GM21529 (cell line): ENCODE data around the gene GJD4.

Source experiments
- ATAC-seq: cut with Tn5 transposase; IDR thresholded peaks from one replicate; pipeline ENCODE4 v1.9.1; 2021; ENCODE audit not compliant: unreplicated experiment

Gene GJD4

DNA sequence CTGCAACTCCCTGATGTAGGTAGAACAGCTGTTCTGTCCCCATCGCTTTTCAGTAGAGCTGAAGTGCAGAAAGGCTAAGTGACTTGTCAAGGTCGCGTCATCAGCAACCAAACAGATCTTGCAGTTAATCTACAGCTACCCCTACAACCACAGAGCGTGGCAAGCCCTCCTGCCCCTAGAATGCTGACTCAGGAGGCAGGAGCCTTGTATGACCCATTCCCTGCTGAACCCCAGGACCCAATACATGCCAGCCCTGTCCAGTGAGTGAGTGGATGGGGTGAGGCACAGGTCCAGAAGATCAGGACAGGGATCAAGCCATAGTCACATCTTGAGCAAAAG is 26.6 kb upstream of the GJD4 start:
- ATAC-seq, result no peak

DNA sequence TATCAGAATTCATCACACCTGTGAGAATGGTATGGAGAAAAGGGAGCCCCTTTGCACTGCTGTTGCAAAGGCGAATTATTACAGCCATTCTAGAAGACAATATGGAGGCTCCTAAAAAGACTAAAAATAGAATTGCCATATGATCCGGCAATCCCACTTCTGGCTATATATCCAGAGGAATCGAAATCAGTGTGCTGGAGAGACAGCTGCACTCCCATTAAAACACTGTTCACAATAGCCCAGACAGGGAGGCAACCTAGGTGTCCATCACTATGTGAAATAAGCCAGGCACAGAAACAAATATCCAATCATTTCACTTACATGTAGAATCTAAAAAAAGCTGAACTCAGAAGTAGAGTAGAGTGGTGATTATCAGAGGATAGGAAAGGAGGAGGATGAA is 26.0 kb upstream of the GJD4 start:
- no peak for ATAC-seq

DNA sequence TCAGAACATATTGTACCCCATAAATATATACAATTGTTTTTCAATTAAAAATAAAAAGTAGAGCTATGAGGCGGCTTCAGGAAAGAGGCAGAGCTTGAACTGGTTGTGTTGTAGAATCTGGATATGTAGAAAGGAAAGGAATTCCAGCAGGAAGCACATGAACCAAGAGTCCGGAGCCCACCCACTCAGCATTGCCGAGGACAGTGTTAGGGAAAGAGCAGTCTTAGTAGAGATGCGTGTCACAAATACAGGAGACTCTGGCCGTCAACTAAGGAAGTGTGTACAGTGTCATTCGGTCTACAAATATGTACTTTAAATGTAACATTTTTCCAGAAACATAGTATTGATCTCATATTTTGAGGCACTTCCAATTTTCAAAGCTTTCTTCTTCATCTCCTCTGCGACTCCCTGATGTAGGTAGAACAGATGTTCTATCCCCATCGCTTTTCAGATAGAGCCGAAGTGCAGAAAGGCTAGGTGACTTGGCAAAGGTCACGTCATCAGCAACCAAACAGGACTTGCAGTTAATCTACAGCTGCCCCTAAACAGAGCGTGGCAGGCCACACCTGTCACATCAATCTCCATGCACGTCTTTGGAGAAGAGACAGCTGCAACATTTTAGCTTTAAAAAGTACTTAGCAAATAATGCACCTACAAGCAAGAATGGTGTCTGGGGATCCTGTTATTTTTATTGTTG is 25.3 kb upstream of the GJD4 start:
- no peak for ATAC-seq

DNA sequence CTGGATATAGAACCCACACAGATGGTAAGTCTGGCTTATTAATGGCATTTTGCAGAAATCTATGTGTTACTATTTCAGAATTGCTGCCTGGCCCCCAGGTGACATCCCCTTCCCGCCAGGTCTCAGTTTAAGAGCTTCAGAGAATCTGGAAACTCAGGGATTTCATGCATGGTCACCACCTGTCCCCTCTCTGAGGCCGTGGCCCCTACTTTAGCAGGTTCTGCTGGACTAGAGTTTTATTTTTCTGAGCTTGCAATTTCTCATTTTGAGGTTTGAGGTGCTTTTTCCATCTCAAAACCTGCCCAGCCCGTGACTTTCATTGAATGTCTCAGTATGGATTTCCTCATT is 24.7 kb upstream of the GJD4 start:
- no peak for ATAC-seq

DNA sequence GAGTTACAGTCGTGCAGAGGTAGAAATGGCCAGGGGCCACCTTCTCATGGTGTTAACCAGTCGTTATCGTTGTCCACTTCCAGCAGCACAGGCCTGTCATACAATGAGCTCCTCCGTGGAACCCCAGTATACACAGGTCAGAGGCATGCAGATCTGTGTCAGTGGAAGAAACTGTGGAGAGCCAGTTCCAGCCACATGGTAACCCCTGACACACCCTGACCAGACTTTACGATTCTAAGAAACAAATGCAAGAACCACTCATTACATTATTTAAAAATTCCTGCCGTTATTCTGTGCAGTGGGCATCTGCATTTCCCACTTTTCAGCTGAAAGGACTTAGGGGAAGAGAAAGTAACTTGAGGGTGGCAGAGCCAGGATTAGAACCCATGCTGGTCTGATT is 23.5 kb upstream of the GJD4 start:
- no peak for ATAC-seq

DNA sequence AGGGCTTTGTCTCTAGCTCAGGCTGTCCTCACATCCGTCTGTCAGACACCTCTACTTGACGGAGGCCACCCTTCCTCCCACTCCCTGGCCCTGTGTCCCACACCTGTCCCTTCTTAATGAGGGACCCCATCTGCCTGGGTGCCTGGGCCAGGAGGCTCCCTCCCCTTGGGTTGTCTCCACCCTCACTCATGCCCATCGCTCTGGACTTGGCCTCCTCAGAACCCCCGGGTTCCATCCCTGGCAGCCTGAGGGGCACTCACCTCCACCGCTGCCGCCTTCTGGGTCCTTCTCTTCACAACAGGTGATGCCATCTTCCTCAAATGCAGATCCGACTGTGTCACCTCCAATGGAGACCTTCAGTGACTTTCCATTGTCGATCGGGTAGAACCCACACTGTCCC is 20.2 kb upstream of the GJD4 start:
- ATAC-seq, result no peak

DNA sequence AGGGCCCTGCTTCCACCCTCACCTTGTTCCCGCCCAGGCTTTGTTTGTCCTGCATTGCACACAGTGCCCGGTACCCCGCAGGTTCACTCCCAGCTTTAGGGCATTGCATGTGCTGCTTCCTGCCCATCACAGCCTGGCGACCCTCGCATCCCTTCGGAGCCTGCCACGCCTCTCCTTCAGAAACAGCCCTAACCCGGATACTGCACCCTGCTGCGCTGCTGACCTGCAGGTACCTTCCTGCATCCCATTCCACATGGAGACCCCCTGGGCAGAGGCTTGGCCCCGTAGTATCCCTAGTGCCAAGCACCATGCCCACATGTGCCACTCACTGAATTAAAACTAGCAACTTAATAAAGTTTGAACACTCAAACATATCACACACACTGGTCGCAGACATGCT is 19.8 kb upstream of the GJD4 start:
- ATAC-seq, result no peak

DNA sequence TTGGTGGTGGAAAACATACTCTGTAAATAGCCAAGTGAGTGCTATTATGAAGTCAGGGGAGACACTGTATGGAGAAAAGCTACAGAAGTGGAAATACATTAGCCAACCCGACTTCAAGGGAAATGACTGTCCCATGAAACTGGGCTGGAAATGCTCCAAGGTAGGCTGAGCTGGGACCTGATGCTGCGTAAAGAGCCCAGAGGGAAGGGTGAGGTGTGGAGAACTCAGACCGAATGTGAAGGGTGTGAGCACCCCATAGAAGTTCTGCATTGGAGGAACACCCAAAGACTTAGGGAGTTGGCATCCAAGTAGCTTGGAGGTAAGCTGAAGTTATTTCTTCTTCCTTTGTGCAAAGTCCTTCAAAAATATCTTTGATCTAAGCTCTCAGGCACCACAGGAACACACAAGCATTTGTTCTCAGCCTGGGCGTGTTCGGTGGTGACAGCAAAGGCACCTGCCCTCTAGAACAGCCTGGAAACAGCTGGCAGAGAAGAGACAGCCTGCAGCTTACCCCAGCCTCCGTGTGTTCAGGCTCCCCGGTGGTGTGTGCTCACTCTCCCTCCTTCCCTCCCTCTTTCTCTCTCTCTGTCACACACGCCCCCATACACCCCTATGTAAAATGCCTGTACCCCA is 19.1 kb upstream of the GJD4 start:
- ATAC-seq, result no peak

DNA sequence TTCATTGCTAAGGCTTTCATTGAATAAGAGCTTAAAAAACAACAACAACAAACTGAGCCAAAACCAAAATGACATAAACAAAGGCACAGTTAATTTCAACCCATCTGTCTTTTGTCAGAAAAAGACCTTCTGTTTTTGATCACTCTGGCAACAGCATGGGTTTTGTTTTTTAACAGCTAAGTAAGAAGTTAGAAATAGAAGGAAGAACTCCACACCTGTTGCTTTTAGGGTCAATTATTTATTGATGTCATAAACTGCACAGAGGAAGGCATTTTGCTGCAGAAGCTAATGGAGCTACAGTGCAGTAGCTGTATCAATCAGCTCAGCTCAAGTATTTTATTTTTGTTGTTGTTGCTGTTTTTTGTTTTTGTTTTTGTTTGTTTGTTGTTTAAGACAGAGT is 16.3 kb upstream of the GJD4 start:
- no peak for ATAC-seq

DNA sequence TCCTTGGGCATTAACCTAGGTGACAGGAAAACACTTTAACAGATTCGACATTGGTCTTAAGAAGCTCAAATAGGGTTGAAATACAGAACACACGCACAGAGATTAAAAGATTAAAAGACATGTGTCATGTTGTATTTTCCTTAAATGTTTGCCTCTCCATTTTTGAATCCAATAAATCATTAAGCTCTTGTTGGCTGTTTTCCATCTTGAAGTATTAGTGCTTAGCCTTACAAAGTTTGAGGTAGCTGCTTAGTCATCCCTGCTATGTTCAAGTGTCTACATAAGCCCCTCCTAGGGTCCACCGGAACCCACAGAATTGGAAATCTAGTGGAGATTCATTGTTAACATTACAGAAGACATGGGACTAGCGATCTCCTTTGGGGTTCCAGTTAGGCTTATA is 12.7 kb upstream of the GJD4 start:
- no peak for ATAC-seq

DNA sequence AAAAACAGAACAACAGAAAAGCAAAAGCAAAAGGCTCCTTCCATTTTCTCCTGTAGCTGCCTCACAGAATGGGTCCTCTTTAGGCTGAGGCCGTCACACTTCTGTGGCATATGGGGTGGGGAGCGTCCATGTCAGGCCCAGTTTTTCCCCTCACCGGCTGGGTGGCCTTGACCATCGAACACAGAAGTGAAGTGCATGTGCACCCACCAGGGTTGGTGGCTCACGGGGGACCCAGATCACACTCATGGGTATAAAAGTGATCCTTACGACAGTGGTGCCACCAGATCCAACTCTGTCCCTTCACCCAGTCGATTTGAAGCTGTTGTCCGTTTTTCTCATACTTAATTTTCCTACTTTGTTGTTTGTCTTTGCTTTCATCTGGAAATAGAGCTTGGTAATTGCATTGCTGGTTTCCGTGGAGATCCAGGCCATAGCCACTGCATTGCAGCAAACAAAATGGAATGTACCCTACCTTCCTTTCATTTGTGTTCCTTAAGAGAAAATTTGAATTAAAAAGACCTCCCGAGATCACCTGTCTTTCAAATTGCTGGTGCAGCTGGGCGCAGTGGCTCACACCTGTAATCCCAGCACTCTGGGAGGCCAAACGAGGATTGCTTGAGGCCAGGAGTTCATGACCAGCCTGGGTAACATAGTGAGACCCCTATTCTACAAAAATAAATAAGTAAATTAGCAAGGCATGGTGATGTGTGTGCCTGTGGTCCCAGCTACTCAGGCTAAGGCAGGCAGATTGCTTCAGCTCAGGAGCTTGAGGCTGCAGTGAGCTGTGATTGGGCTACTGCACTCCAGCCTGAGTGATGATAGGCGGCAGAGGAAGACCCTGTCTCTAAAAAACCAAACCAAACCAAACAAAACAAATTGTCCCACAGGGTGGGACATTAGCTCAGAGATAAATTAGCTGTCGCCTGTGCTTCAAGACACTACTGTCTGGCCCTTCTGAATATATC is 10.7 kb upstream of the GJD4 start:
- ATAC-seq, result no peak

DNA sequence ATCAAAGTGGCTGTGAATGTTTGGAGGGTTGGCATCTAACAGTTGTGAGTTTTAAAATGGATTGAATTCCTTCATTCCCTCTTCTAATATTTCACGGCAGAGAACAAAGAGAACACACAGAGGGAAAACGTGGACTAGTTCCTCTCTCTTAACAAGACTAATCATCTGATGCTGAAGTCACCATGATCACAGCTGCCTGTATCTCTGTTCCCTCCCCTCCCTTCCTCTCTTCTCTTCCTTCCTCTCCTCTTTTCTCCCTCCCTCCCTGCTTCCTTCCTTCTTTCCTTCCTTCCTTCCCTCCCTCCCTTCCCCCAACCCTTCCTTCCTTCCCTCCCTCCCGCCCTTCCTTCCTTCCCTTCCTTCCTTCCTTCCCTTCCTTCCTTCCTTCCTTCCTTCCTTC is 10.0 kb upstream of the GJD4 start:
- no peak for ATAC-seq

DNA sequence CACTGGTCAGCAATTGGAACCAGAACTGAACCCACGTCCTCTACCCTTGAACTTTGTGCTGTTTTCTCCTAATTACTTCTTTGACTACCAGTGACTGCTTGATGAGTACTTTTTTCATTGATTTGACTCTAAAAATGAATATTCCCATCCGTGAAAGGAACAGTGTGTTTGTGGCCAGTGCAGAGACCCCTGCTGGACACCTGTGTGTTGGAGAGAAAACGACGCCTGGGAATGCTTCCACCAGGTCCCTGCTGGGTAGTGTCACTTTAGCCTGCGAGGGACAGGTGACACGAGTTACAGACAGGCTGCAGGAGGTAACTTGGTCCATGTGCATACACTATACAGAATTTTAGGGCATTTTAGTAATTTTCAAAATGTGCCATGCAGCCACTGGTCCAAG is 6.8 kb upstream of the GJD4 start:
- ATAC-seq, result no peak

DNA sequence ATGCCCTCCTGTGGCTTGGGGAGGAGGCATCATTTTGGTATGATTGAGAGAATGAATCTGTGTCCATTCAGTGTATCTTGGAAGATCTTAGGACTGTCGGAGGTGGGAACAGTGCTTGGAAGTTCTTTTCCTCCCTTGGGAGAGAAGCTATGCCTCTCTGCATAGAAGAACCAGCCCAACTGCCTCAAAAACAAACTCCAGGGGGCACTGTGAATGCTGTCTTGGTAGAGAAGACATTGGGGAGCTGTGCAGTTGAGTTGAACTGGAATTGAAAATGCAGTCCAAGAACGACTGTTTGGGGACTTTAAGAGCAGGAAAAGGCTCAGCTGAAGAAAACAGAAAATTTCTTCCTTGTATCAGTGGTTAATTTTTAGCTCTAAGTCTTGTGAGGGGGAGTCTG is 4.9 kb upstream of the GJD4 start:
- ATAC-seq, result no peak

DNA sequence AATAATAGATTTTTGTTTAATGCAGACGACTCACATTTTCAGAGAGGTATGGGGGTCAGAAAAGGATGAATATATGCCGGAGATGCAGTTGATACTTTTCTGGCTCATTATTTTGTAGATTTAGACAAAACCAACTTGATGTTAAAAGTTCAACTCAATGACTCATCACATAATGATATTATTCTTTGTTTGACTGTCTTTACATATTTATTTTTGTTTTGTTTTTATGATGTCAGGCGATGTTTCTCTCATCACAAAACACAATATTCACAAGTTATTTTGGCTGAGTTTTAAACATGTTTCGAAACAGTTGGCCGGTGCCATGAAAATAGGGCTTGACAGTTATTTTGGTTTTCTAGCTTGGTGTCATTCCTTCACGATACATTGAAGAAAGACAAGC is 1.3 kb downstream of the GJD4 start:
- ATAC-seq, result no peak

DNA sequence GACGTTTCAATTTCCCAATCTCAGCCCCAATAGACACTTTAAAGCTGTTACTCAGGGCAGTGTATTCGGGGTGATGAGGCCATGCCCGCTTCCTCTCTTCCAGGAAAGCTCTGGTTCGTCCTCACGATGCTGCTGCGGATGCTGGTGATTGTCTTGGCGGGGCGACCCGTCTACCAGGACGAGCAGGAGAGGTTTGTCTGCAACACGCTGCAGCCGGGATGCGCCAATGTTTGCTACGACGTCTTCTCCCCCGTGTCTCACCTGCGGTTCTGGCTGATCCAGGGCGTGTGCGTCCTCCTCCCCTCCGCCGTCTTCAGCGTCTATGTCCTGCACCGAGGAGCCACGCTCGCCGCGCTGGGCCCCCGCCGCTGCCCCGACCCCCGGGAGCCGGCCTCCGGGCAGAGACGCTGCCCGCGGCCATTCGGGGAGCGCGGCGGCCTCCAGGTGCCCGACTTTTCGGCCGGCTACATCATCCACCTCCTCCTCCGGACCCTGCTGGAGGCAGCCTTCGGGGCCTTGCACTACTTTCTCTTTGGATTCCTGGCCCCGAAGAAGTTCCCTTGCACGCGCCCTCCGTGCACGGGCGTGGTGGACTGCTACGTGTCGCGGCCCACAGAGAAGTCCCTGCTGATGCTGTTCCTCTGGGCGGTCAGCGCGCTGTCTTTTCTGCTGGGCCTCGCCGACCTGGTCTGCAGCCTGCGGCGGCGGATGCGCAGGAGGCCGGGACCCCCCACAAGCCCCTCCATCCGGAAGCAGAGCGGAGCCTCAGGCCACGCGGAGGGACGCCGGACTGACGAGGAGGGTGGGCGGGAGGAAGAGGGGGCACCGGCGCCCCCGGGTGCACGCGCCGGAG is 2.6 kb downstream of the GJD4 start:
- no peak for ATAC-seq

DNA sequence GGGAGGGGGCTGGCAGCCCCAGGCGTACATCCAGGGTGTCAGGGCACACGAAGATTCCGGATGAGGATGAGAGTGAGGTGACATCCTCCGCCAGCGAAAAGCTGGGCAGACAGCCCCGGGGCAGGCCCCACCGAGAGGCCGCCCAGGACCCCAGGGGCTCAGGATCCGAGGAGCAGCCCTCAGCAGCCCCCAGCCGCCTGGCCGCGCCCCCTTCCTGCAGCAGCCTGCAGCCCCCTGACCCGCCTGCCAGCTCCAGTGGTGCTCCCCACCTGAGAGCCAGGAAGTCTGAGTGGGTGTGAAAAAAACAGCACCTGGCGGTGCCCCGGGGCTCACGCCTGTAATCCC is 3.2 kb downstream of the GJD4 start:
- ATAC-seq, result no peak

DNA sequence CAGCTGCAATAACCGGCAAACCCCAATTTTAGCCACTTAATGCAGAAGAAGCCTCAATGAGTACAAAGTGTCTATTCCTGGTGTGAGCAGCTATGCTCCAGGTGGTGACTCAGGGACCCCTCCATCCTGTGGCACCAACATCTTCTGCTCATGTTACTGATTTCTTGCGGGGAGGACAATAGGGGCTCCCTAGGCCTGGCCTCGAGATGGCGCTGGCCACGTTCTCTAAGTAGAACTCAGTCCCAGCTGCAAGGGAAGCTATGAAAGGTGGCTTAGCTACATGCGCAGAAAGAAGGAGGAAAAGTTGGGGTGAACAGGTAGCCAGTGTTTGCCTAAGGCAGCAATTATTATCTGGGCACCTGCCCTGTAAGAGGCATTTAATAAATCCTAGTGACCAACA is 6.6 kb downstream of the GJD4 start:
- ATAC-seq, result no peak

DNA sequence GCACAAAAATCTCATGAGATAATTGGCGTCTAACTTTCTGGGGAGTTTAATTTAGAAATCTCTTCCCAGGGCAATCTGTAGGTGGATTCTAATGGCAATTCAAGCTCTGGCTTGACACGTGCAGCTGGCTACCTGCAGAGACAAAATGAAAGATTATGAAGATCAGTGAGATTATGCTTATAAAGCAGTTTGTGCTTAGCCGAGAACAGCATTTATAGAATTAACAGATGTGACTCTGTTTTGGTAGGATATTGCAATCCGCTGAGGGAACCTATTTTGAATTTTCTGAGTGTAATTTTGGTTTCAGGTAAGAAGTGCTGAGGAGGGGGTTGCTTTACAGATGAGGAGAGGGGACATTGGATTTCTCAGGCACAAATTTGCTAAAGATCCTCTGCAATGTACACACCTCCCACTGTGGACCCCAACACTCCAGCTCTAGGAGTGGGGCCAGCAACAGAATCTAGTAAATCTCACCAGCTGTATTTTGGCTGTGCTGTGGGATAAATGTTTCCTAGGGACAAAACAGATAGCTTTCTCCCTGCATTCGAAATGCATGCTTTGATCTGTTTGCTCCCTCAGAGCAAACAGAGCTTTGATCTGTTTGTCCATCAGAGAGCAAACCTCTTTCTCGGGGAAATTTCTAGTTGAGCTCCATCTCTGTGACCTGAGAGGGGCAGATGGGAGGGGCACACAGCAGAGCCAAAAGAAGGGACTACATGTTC is 7.4 kb downstream of the GJD4 start:
- no peak for ATAC-seq

DNA sequence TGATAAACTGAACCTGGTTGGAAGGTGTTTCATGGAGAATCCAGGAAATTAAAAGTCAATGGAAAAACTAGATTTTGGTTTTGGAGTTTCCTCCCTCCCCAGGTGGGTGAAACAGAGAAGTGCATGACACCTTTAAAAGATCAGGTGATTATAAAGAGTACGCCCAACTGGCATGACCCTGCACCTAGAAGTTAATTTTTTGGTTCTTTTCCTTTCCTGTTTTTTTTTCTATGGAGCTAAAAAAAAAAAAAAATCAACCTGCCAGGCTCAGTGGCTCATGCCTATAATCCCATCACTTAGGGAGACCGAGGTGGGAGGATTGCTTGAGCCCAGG is 7.9 kb downstream of the GJD4 start:
- ATAC-seq, result no peak
